Measurements from ENCODE around the gene NFE2L2. TPM values are rescaled to one million over a fixed set of nuclear protein-coding genes. Genes with fewer than 3 reads are reported as not detected.

Gene NFE2L2
- polyA plus RNA-seq, 1 donor (not counting 4 experiments of a cell fraction or from before 2014, with no cell fraction given) = 177 TPM

DNA sequence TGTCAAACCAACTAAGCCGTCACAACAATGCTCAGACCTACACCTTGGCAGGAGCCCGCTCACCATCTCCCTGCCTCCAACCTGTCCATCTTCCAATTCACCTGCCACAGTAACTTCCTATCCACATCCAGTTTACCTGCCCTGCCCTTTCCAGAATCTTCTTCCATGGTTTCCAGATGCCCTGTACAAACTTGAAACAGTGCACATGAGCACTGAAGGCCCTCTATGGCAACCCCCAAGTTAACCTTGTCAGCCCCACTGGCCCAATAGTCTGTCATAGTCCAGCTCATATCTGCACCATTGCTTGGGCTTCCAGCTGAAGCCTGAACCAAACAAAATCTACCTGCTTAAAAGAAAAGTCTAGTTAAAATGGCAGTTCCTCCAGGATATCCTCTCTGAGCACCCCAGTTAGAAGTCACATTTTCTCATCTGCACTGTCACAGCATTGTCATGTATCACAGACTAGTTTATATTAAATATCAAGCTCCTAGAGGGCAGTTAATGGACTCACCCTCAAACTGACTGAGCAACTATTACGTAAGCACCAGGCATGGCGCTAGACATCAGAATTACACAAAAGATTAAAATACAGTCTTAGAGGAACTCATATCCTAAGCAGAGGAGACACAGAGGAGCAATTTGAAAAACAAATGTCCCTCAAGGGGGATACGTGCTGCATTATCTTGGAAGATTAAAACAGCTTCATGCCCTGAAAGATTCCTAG is 11.6 kb downstream of the NFE2L2 start:
- H3K9ac ChIP-seq (ENCODE audit: control insufficient read depth, extremely low read depth, insufficient read depth, low read length) = peak overlapping the region; percentile 8
- H4K20me1 ChIP-seq (ENCODE audit: control insufficient read depth, extremely low read depth, insufficient read depth, low read length) = peaks cover 40% of the 10 kb centered on the region
- peak overlapping the region; percentile 62 for H3K27ac ChIP-seq (ENCODE audit: control insufficient read depth, insufficient read depth, low read length)
- H3K27me3 ChIP-seq (ENCODE audit: control insufficient read depth, extremely low read depth, insufficient read depth, low read length) = no peaks in the 10 kb centered on the region
- no peak overlapping the region for H3K4me3 ChIP-seq (ENCODE audit: control insufficient read depth in 2 of 3, extremely low read depth in 1 of 3, insufficient read depth in 2 of 3, low read depth in 1 of 3, low read length in 3 of 3)
- H3K9me1 ChIP-seq (ENCODE audit: control insufficient read depth, extremely low read depth, insufficient read depth, low read length) = peaks cover 11% of the 10 kb centered on the region
- no peak overlapping the region for H2AFZ ChIP-seq (ENCODE audit: control insufficient read depth, low read length)
- H3K9me3 ChIP-seq (ENCODE audit: control insufficient read depth, low read depth, low read length) = no peaks in the 10 kb centered on the region
- H3K36me3 ChIP-seq (ENCODE audit: control insufficient read depth in 2 of 2, extremely low read depth in 1 of 2, insufficient read depth in 2 of 2, low read length in 2 of 2) = peaks cover 11 to 35% of the 10 kb centered on the region in 2 experiments
- no peak for TF ChIP-seq EZH2 (IDR thresholded peaks at IDR 0.05; ENCODE audit: low read length)
- TF ChIP-seq, protein P1, sequence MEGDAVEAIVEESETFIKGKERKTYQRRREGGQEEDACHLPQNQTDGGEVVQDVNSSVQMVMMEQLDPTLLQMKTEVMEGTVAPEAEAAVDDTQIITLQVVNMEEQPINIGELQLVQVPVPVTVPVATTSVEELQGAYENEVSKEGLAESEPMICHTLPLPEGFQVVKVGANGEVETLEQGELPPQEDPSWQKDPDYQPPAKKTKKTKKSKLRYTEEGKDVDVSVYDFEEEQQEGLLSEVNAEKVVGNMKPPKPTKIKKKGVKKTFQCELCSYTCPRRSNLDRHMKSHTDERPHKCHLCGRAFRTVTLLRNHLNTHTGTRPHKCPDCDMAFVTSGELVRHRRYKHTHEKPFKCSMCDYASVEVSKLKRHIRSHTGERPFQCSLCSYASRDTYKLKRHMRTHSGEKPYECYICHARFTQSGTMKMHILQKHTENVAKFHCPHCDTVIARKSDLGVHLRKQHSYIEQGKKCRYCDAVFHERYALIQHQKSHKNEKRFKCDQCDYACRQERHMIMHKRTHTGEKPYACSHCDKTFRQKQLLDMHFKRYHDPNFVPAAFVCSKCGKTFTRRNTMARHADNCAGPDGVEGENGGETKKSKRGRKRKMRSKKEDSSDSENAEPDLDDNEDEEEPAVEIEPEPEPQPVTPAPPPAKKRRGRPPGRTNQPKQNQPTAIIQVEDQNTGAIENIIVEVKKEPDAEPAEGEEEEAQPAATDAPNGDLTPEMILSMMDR (optimal IDR thresholded peaks at IDR 0.05 in 1 of 3, IDR thresholded peaks at IDR 0.05 in 1 of 3, conservative IDR thresholded peaks at IDR 0.05 in 1 of 3; ENCODE audit: extremely low read depth in 1 of 3, insufficient read depth in 2 of 3, low read length in 3 of 3) = no peak
- FAIRE-seq = no peak
- peak overlapping the region; percentile 30 for H3K4me2 ChIP-seq (ENCODE audit: control insufficient read depth, extremely low read depth, insufficient read depth, low read depth, low read length)
- DNase-seq (ENCODE audit: low read depth, low spot score) = no peak
- H3K4me1 ChIP-seq (ENCODE audit: control insufficient read depth, extremely low read depth, insufficient read depth, low read length) = peaks cover 59% of the 10 kb centered on the region
- peaks cover 100% of the 10 kb centered on the region for H3K79me2 ChIP-seq (ENCODE audit: control insufficient read depth, insufficient read depth, low read length)
- dilution Hi-C loops (cut with MboI; ENCODE audit: extremely low pct_ligation_motif_present, low sequenced_read_pairs) = no loop called here

DNA sequence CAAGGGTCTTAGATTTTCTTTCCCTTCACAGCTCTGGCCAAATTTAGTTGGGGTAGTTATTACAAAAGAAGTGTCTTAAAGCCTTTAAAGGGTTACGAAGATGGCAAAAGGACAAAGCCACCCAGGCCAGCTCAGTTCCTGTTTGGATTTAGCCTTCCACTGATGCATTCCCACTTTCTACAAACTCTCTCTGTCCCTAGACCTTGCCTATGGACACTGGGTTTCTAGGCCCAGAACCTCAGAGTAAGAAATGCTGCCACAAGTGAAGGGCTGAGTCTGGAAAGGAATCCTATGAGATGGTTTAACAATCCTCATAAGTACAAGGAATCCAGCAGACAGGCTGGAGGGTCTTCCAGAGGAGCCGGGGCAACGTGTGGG is 13.4 kb downstream of the NFE2L2 start:
- Histone ChIP-seq H3K4me2 (ENCODE audit: control insufficient read depth, extremely low read depth, insufficient read depth, low read depth, low read length) (no peak overlapping the region), H3K27me3 (ENCODE audit: control insufficient read depth, extremely low read depth, insufficient read depth, low read length) (no peaks in the 10 kb centered on the region), H3K9me1 (ENCODE audit: control insufficient read depth, extremely low read depth, insufficient read depth, low read length) (peaks cover 8% of the 10 kb centered on the region), H3K4me3 (ENCODE audit: control insufficient read depth in 2 of 3, extremely low read depth in 1 of 3, insufficient read depth in 2 of 3, low read depth in 1 of 3, low read length in 3 of 3) (no peak overlapping the region), H3K4me1 (ENCODE audit: control insufficient read depth, extremely low read depth, insufficient read depth, low read length) (peaks cover 53% of the 10 kb centered on the region), H3K9ac (ENCODE audit: control insufficient read depth, extremely low read depth, insufficient read depth, low read length) (no peak overlapping the region), H2AFZ (ENCODE audit: control insufficient read depth, low read length) (no peak overlapping the region), H3K9me3 (ENCODE audit: control insufficient read depth, low read depth, low read length) (no peaks in the 10 kb centered on the region), H3K36me3 (ENCODE audit: control insufficient read depth in 2 of 2, extremely low read depth in 1 of 2, insufficient read depth in 2 of 2, low read length in 2 of 2) (peaks cover 11 to 32% of the 10 kb centered on the region in 2 experiments), H3K27ac (ENCODE audit: control insufficient read depth, insufficient read depth, low read length) (peak overlapping the region; percentile 62), H4K20me1 (ENCODE audit: control insufficient read depth, extremely low read depth, insufficient read depth, low read length) (peaks cover 31% of the 10 kb centered on the region), H3K79me2 (ENCODE audit: control insufficient read depth, insufficient read depth, low read length) (peaks cover 100% of the 10 kb centered on the region)
- DNase-seq (ENCODE audit: low read depth, low spot score) (no peak), FAIRE-seq (no peak)
- TF ChIP-seq EZH2 (IDR thresholded peaks at IDR 0.05; ENCODE audit: low read length) = no peak
- TF ChIP-seq, protein P1 (optimal IDR thresholded peaks at IDR 0.05 in 1 of 3, IDR thresholded peaks at IDR 0.05 in 1 of 3, conservative IDR thresholded peaks at IDR 0.05 in 1 of 3; ENCODE audit: extremely low read depth in 1 of 3, insufficient read depth in 2 of 3, low read length in 3 of 3) = no peak
- dilution Hi-C loops (cut with MboI; ENCODE audit: extremely low pct_ligation_motif_present, low sequenced_read_pairs) = no loop called here
